ENCODE results near the gene RIPK1.
"Not testable (repeated sequence)": the region's sequence is repeated elsewhere in the genome, so short reads cannot be mapped to it uniquely, and the experiment has no call there.

The RIPK1 gene

GRCh38 chr6:3068329-3069214, at the start of gene RIPK1:
TSS of gene RIPK1 (plus strand) at chr6:3068494. CDS start at chr6:3076824, 8,330 bp downstream.
- peak; percentile 92 for DNase-seq (ENCODE audit: low spot score)

GRCh38 chr6:3019065-3019464, 49.2 kb upstream of the RIPK1 start:
- DNase-seq (ENCODE audit: low spot score) = no peak

GRCh38 chr6:3019749-3020320, 48.5 kb upstream of the RIPK1 start:
- no peak for DNase-seq (ENCODE audit: low spot score)

GRCh38 chr6:3020976-3021598, 47.2 kb upstream of the RIPK1 start:
- not testable (repeated sequence) for DNase-seq (ENCODE audit: low spot score)

GRCh38 chr6:3022765-3023662, 45.3 kb upstream of the RIPK1 start:
- no peak for DNase-seq (ENCODE audit: low spot score)

GRCh38 chr6:3023663-3024483, 44.4 kb upstream of the RIPK1 start:
- DNase-seq (ENCODE audit: low spot score) = peak; percentile 37

GRCh38 chr6:3026791-3027626, 41.3 kb upstream of the RIPK1 start:
- no peak for DNase-seq (ENCODE audit: low spot score)

- not testable (repeated sequence) for DNase-seq (ENCODE audit: low spot score)
These were observed 40.1 kb upstream of the RIPK1 start for GRCh38 chr6:3028156-3028555.

- DNase-seq (ENCODE audit: low spot score) = no peak
These were observed 36.2 kb upstream of the RIPK1 start for GRCh38 chr6:3031857-3032640.

GRCh38 chr6:3032986-3033385, 35.3 kb upstream of the RIPK1 start:
- DNase-seq (ENCODE audit: low spot score) = no peak

- DNase-seq (ENCODE audit: low spot score) = no peak
These were observed 34.6 kb upstream of the RIPK1 start for GRCh38 chr6:3033652-3034051.

GRCh38 chr6:3035397-3035796, 32.9 kb upstream of the RIPK1 start:
- DNase-seq (ENCODE audit: low spot score) = no peak

- DNase-seq (ENCODE audit: low spot score) = no peak
These were observed 31.2 kb upstream of the RIPK1 start for GRCh38 chr6:3036861-3037637.

- no peak for DNase-seq (ENCODE audit: low spot score)
These were observed 30.5 kb upstream of the RIPK1 start for GRCh38 chr6:3037638-3038365.

- no peak for DNase-seq (ENCODE audit: low spot score)
These were observed 28.9 kb upstream of the RIPK1 start for GRCh38 chr6:3039384-3039783.

GRCh38 chr6:3041147-3041546, 27.1 kb upstream of the RIPK1 start:
- no peak for DNase-seq (ENCODE audit: low spot score)

GRCh38 chr6:3041606-3042005, 26.7 kb upstream of the RIPK1 start:
- no peak for DNase-seq (ENCODE audit: low spot score)

GRCh38 chr6:3045369-3045768, 22.9 kb upstream of the RIPK1 start:
- no peak for DNase-seq (ENCODE audit: low spot score)

Data from putamen (tissue), 1 donor.